ENCODE results near the gene KCP.

GRCh38 chr7:128833946-128834325, 76.6 kb downstream of the KCP start:
- no peak for TF ChIP-seq CTCF (IDR thresholded peaks at IDR 0.05)
- TF ChIP-seq POLR2AphosphoS5 (IDR thresholded peaks at IDR 0.05), result no peak

Data from breast epithelium (tissue), 3 donors.